Measurements from ENCODE around the gene MYH7.

MYH7 gene

DNA sequence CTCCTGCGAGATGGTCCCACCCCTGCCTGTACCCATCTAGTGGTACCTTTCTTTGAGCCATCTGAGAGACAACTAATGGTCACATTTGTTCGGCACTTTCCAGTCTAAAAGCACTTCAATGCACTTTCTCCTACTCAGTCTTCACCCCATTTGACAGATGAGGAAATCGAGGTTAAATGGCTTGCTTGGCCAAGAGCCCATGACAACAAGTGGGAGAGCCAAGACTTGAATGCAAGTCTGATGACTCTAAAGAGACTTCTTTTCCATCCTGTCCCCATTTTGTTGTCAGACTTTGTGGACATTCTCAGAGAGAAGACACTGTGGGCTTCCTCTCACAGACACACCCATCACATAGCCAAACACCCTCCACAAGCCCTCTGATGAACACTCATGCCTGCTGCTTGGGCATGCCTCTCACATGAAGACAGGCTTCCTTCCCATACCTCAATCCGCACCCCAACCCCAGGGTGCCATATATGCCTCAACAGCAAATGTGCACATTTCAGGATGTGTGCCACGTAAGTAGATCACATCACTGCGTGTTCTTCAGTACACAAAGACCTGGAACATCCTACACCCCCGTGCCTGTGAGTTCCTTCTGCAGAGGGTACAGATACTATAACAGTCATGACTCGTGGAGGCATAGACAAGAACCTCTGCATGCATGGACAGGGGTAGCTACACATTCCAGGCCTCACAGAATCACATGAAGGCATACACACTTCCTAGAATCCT lies 805 bp downstream of the MYH7 start (continued):
- TF ChIP-seq, protein P1, sequence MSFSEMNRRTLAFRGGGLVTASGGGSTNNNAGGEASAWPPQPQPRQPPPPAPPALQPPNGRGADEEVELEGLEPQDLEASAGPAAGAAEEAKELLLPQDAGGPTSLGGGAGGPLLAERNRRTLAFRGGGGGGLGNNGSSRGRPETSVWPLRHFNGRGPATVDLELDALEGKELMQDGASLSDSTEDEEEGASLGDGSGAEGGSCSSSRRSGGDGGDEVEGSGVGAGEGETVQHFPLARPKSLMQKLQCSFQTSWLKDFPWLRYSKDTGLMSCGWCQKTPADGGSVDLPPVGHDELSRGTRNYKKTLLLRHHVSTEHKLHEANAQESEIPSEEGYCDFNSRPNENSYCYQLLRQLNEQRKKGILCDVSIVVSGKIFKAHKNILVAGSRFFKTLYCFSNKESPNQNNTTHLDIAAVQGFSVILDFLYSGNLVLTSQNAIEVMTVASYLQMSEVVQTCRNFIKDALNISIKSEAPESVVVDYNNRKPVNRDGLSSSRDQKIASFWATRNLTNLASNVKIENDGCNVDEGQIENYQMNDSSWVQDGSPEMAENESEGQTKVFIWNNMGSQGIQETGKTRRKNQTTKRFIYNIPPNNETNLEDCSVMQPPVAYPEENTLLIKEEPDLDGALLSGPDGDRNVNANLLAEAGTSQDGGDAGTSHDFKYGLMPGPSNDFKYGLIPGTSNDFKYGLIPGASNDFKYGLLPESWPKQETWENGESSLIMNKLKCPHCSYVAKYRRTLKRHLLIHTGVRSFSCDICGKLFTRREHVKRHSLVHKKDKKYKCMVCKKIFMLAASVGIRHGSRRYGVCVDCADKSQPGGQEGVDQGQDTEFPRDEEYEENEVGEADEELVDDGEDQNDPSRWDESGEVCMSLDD (tag by site-specific recombination; IDR thresholded peaks at IDR 0.05), result no peak
- TF ChIP-seq ZNF629 (tag by site-specific recombination; IDR thresholded peaks at IDR 0.05) (no peak), ZNF707 (tag by site-specific recombination; IDR thresholded peaks at IDR 0.05) (no peak)
- TF ChIP-seq, protein P2, sequence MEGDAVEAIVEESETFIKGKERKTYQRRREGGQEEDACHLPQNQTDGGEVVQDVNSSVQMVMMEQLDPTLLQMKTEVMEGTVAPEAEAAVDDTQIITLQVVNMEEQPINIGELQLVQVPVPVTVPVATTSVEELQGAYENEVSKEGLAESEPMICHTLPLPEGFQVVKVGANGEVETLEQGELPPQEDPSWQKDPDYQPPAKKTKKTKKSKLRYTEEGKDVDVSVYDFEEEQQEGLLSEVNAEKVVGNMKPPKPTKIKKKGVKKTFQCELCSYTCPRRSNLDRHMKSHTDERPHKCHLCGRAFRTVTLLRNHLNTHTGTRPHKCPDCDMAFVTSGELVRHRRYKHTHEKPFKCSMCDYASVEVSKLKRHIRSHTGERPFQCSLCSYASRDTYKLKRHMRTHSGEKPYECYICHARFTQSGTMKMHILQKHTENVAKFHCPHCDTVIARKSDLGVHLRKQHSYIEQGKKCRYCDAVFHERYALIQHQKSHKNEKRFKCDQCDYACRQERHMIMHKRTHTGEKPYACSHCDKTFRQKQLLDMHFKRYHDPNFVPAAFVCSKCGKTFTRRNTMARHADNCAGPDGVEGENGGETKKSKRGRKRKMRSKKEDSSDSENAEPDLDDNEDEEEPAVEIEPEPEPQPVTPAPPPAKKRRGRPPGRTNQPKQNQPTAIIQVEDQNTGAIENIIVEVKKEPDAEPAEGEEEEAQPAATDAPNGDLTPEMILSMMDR (tag by site-specific recombination; IDR thresholded peaks at IDR 0.05), result no peak
- TF ChIP-seq, protein P3, sequence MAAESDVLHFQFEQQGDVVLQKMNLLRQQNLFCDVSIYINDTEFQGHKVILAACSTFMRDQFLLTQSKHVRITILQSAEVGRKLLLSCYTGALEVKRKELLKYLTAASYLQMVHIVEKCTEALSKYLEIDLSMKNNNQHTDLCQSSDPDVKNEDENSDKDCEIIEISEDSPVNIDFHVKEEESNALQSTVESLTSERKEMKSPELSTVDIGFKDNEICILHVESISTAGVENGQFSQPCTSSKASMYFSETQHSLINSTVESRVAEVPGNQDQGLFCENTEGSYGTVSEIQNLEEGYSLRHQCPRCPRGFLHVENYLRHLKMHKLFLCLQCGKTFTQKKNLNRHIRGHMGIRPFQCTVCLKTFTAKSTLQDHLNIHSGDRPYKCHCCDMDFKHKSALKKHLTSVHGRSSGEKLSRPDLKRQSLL (tag by site-specific recombination; IDR thresholded peaks at IDR 0.05), result no peak

DNA sequence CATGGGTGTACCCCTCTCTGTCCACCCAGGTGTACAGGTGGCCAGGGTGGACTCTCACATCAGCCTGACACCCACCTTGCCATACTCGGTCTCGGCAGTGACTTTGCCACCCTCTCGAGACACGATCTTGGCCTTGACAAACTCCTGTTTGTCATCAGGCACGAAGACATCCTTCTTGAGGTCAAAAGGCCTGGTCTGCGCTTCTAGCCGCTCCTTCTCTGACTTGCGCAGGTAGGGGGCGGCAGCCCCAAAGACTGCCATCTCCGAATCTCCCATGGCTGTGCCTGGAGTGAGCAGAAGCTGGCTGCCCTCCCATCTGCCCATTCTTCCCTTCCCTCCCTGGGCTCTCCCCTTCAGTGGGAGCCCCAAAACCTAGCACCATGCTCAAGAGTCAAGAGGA lies 2.0 kb downstream of the MYH7 start:
- no peaks in the 10 kb centered on the region for H3K36me3 ChIP-seq (ENCODE audit: control insufficient read depth in 2 of 2, insufficient read depth in 1 of 2, low read length in 2 of 2)
- H3K27ac ChIP-seq (ENCODE audit: extremely low read depth, low read depth, low read length), result no peak overlapping the region
- no peak overlapping the region for H3K4me3 ChIP-seq (ENCODE audit: low read depth, low read length)
- ChIA-PET CTCF (no interaction called here), POLR2A (no interaction called here)
- no peaks in the 10 kb centered on the region for H3K9me3 ChIP-seq (ENCODE audit: control insufficient read depth, insufficient read depth, low read depth, low read length)
- TF ChIP-seq, protein P4, sequence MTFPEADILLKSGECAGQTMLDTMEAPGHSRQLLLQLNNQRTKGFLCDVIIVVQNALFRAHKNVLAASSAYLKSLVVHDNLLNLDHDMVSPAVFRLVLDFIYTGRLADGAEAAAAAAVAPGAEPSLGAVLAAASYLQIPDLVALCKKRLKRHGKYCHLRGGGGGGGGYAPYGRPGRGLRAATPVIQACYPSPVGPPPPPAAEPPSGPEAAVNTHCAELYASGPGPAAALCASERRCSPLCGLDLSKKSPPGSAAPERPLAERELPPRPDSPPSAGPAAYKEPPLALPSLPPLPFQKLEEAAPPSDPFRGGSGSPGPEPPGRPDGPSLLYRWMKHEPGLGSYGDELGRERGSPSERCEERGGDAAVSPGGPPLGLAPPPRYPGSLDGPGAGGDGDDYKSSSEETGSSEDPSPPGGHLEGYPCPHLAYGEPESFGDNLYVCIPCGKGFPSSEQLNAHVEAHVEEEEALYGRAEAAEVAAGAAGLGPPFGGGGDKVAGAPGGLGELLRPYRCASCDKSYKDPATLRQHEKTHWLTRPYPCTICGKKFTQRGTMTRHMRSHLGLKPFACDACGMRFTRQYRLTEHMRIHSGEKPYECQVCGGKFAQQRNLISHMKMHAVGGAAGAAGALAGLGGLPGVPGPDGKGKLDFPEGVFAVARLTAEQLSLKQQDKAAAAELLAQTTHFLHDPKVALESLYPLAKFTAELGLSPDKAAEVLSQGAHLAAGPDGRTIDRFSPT (tag by site-specific recombination; IDR thresholded peaks at IDR 0.05), result no peak
- TF ChIP-seq, protein P5, sequence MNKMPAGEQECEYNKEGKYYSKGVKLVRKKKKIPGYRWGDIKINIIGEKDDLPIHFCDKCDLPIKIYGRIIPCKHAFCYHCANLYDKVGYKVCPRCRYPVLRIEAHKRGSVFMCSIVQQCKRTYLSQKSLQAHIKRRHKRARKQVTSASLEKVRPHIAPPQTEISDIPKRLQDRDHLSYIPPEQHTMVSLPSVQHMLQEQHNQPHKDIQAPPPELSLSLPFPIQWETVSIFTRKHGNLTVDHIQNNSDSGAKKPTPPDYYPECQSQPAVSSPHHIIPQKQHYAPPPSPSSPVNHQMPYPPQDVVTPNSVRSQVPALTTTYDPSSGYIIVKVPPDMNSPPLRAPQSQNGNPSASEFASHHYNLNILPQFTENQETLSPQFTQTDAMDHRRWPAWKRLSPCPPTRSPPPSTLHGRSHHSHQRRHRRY (tag by site-specific recombination; IDR thresholded peaks at IDR 0.05), result no peak
- TF ChIP-seq, protein P6, sequence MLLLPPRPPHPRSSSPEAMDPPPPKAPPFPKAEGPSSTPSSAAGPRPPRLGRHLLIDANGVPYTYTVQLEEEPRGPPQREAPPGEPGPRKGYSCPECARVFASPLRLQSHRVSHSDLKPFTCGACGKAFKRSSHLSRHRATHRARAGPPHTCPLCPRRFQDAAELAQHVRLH (tag by site-specific recombination; IDR thresholded peaks at IDR 0.05), result no peak
- TF ChIP-seq ZXDB (tag by site-specific recombination; IDR thresholded peaks at IDR 0.05), result no peak
- no peak for TF ChIP-seq ZNF792 (tag by site-specific recombination; IDR thresholded peaks at IDR 0.05)
- TF ChIP-seq ZNF341 (tag by site-specific recombination; IDR thresholded peaks at IDR 0.05; ENCODE audit: low read depth), result no peak
- TF ChIP-seq, protein P7, sequence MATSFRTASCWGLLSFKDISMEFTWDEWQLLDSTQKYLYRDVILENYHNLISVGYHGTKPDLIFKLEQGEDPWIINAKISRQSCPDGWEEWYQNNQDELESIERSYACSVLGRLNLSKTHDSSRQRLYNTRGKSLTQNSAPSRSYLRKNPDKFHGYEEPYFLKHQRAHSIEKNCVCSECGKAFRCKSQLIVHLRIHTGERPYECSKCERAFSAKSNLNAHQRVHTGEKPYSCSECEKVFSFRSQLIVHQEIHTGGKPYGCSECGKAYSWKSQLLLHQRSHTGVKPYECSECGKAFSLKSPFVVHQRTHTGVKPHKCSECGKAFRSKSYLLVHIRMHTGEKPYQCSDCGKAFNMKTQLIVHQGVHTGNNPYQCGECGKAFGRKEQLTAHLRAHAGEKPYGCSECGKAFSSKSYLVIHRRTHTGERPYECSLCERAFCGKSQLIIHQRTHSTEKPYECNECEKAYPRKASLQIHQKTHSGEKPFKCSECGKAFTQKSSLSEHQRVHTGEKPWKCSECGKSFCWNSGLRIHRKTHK (tag by site-specific recombination; IDR thresholded peaks at IDR 0.05), result no peak
- TF ChIP-seq KLF8 (tag by site-specific recombination; IDR thresholded peaks at IDR 0.05), result no peak
- TF ChIP-seq, protein P8, sequence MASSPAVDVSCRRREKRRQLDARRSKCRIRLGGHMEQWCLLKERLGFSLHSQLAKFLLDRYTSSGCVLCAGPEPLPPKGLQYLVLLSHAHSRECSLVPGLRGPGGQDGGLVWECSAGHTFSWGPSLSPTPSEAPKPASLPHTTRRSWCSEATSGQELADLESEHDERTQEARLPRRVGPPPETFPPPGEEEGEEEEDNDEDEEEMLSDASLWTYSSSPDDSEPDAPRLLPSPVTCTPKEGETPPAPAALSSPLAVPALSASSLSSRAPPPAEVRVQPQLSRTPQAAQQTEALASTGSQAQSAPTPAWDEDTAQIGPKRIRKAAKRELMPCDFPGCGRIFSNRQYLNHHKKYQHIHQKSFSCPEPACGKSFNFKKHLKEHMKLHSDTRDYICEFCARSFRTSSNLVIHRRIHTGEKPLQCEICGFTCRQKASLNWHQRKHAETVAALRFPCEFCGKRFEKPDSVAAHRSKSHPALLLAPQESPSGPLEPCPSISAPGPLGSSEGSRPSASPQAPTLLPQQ (tag by site-specific recombination; IDR thresholded peaks at IDR 0.05), result no peak
- no peak for TF ChIP-seq SP2 (tag by site-specific recombination; IDR thresholded peaks at IDR 0.05)
- no peak for TF ChIP-seq SP7 (tag by site-specific recombination; IDR thresholded peaks at IDR 0.05)
- TF ChIP-seq, protein P9, sequence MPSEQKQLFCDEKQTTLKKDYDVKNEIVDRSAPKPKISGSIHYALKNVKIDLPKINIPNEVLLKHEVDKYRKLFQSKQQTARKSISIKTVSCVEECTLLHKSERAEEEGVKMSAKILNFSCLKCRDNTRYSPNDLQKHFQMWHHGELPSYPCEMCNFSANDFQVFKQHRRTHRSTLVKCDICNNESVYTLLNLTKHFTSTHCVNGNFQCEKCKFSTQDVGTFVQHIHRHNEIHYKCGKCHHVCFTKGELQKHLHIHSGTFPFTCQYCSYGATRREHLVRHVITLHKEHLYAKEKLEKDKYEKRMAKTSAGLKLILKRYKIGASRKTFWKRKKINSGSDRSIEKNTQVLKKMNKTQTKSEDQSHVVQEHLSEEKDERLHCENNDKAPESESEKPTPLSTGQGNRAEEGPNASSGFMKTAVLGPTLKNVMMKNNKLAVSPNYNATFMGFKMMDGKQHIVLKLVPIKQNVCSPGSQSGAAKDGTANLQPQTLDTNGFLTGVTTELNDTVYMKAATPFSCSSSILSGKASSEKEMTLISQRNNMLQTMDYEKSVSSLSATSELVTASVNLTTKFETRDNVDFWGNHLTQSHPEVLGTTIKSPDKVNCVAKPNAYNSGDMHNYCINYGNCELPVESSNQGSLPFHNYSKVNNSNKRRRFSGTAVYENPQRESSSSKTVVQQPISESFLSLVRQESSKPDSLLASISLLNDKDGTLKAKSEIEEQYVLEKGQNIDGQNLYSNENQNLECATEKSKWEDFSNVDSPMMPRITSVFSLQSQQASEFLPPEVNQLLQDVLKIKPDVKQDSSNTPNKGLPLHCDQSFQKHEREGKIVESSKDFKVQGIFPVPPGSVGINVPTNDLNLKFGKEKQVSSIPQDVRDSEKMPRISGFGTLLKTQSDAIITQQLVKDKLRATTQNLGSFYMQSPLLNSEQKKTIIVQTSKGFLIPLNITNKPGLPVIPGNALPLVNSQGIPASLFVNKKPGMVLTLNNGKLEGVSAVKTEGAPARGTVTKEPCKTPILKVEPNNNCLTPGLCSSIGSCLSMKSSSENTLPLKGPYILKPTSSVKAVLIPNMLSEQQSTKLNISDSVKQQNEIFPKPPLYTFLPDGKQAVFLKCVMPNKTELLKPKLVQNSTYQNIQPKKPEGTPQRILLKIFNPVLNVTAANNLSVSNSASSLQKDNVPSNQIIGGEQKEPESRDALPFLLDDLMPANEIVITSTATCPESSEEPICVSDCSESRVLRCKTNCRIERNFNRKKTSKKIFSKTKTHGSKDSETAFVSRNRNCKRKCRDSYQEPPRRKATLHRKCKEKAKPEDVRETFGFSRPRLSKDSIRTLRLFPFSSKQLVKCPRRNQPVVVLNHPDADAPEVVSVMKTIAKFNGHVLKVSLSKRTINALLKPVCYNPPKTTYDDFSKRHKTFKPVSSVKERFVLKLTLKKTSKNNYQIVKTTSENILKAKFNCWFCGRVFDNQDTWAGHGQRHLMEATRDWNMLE (tag by site-specific recombination; conservative IDR thresholded peaks at IDR 0.05; ENCODE audit: low read depth), result no peak
- no peaks in the 10 kb centered on the region for H3K4me1 ChIP-seq (ENCODE audit: control insufficient read depth, insufficient read depth, low read length)

Measured in HEK293 (cell line).